ENCODE data around the gene CCL2. TPM values are rescaled to one million over a fixed set of nuclear protein-coding genes. Genes with fewer than 3 reads are reported as not detected.

The CCL2 gene
- total and polyA plus RNA-seq, 2 experiments from 2014 or later, result 1.5 to 18.5 TPM

DNA sequence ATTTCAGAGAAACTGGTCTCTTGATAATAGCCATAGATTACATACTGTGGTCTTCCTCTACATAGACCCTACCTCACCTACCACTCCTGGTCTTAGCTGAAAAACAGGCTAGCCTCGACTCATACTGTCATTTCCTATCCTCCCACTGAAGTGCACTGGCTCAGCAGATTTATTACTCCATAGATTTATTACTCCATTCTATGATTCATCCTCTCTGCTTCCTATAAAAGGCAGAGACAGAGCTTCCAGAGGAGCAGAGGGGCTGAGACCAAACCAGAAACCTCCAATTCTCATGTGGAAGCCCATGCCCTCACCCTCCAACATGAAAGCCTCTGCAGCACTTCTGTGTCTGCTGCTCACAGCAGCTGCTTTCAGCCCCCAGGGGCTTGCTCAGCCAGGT lies 14.9 kb downstream of the CCL2 start, which contains the start of gene CCL7 (continued):
- TF ChIP-seq, protein P1, sequence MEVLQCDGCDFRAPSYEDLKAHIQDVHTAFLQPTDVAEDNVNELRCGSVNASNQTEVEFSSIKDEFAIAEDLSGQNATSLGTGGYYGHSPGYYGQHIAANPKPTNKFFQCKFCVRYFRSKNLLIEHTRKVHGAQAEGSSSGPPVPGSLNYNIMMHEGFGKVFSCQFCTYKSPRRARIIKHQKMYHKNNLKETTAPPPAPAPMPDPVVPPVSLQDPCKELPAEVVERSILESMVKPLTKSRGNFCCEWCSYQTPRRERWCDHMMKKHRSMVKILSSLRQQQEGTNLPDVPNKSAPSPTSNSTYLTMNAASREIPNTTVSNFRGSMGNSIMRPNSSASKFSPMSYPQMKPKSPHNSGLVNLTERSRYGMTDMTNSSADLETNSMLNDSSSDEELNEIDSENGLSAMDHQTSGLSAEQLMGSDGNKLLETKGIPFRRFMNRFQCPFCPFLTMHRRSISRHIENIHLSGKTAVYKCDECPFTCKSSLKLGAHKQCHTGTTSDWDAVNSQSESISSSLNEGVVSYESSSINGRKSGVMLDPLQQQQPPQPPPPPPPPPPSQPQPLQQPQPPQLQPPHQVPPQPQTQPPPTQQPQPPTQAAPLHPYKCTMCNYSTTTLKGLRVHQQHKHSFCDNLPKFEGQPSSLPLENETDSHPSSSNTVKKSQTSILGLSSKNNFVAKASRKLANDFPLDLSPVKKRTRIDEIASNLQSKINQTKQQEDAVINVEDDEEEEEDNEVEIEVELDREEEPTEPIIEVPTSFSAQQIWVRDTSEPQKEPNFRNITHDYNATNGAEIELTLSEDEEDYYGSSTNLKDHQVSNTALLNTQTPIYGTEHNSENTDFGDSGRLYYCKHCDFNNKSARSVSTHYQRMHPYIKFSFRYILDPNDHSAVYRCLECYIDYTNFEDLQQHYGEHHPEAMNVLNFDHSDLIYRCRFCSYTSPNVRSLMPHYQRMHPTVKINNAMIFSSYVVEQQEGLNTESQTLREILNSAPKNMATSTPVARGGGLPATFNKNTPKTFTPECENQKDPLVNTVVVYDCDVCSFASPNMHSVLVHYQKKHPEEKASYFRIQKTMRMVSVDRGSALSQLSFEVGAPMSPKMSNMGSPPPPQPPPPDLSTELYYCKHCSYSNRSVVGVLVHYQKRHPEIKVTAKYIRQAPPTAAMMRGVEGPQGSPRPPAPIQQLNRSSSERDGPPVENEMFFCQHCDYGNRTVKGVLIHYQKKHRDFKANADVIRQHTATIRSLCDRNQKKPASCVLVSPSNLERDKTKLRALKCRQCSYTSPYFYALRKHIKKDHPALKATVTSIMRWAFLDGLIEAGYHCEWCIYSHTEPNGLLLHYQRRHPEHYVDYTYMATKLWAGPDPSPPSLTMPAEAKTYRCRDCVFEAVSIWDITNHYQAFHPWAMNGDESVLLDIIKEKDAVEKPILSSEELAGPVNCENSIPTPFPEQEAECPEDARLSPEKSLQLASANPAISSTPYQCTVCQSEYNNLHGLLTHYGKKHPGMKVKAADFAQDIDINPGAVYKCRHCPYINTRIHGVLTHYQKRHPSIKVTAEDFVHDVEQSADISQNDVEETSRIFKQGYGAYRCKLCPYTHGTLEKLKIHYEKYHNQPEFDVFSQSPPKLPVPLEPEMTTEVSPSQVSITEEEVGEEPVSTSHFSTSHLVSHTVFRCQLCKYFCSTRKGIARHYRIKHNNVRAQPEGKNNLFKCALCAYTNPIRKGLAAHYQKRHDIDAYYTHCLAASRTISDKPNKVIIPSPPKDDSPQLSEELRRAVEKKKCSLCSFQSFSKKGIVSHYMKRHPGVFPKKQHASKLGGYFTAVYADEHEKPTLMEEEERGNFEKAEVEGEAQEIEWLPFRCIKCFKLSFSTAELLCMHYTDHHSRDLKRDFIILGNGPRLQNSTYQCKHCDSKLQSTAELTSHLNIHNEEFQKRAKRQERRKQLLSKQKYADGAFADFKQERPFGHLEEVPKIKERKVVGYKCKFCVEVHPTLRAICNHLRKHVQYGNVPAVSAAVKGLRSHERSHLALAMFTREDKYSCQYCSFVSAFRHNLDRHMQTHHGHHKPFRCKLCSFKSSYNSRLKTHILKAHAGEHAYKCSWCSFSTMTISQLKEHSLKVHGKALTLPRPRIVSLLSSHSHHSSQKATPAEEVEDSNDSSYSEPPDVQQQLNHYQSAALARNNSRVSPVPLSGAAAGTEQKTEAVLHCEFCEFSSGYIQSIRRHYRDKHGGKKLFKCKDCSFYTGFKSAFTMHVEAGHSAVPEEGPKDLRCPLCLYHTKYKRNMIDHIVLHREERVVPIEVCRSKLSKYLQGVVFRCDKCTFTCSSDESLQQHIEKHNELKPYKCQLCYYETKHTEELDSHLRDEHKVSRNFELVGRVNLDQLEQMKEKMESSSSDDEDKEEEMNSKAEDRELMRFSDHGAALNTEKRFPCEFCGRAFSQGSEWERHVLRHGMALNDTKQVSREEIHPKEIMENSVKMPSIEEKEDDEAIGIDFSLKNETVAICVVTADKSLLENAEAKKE (CRISPR knock-in tag; IDR thresholded peaks at IDR 0.05), result no peak

DNA sequence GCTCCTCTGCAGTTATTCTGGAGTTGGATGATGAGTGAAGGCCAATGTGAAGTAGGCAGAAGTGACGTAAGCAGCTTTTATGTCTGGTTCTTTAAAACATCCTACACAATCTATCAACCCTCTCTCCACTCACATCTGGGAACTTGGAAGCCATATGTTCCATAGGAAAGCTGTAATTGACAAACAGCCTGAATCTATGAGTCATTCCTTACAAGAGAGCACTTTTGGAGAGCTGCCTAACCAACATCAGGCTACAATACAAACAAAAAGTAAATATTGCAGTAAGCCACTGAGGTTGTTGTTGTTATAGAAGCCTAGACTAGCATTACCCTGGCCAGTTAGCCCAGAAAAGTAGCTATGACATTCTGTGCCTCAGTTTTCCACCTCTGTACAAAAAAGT lies 20.8 kb downstream of the CCL2 start:
- no peak overlapping the region for H3K4me3 ChIP-seq
- H3K9me3 Mint-ChIP-seq, result no peaks in the 10 kb centered on the region
- TF ChIP-seq ZNF331 (CRISPR knock-in tag; IDR thresholded peaks at IDR 0.05; ENCODE audit: low read depth), result no peak
- TF ChIP-seq, protein P2, sequence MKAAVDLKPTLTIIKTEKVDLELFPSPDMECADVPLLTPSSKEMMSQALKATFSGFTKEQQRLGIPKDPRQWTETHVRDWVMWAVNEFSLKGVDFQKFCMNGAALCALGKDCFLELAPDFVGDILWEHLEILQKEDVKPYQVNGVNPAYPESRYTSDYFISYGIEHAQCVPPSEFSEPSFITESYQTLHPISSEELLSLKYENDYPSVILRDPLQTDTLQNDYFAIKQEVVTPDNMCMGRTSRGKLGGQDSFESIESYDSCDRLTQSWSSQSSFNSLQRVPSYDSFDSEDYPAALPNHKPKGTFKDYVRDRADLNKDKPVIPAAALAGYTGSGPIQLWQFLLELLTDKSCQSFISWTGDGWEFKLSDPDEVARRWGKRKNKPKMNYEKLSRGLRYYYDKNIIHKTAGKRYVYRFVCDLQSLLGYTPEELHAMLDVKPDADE (IDR thresholded peaks at IDR 0.05), result no peak
- TF ChIP-seq, protein P3, sequence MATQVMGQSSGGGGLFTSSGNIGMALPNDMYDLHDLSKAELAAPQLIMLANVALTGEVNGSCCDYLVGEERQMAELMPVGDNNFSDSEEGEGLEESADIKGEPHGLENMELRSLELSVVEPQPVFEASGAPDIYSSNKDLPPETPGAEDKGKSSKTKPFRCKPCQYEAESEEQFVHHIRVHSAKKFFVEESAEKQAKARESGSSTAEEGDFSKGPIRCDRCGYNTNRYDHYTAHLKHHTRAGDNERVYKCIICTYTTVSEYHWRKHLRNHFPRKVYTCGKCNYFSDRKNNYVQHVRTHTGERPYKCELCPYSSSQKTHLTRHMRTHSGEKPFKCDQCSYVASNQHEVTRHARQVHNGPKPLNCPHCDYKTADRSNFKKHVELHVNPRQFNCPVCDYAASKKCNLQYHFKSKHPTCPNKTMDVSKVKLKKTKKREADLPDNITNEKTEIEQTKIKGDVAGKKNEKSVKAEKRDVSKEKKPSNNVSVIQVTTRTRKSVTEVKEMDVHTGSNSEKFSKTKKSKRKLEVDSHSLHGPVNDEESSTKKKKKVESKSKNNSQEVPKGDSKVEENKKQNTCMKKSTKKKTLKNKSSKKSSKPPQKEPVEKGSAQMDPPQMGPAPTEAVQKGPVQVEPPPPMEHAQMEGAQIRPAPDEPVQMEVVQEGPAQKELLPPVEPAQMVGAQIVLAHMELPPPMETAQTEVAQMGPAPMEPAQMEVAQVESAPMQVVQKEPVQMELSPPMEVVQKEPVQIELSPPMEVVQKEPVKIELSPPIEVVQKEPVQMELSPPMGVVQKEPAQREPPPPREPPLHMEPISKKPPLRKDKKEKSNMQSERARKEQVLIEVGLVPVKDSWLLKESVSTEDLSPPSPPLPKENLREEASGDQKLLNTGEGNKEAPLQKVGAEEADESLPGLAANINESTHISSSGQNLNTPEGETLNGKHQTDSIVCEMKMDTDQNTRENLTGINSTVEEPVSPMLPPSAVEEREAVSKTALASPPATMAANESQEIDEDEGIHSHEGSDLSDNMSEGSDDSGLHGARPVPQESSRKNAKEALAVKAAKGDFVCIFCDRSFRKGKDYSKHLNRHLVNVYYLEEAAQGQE (IDR thresholded peaks at IDR 0.05; ENCODE audit: unreplicated experiment), result no peak
- TF ChIP-seq, protein P1 (CRISPR knock-in tag; IDR thresholded peaks at IDR 0.05), result no peak

More for the DNA sequence above, 20.8 kb downstream of the CCL2 start:
- peaks cover 2% of the 10 kb centered on the region for H3K27me3 Mint-ChIP-seq (ENCODE audit: insufficient read depth, low read depth, poor library complexity)
- Histone ChIP-seq H3K9me2 (ENCODE audit: insufficient read depth) (peaks cover 3% of the 10 kb centered on the region; the same call in 1 of the 2 replicates), H3K4me1 (ENCODE audit: insufficient read depth) (no peaks in the 10 kb centered on the region), H3F3A (replicated peaks; ENCODE audit: low read depth) (no peaks in the 10 kb centered on the region), H3K27me3 (ENCODE audit: insufficient read depth) (no peaks in the 10 kb centered on the region), H3K27ac (ENCODE audit: low read depth) (no peak overlapping the region), H4K20me1 (replicated peaks; ENCODE audit: insufficient read depth) (no peaks in the 10 kb centered on the region), H3K4me2 (no peak overlapping the region), H2AFZ (no peak overlapping the region), H3K36me3 (ENCODE audit: insufficient read depth) (no peaks in the 10 kb centered on the region), H3K79me2 (replicated peaks; ENCODE audit: insufficient read depth) (no peaks in the 10 kb centered on the region)
- H3K4me1 Mint-ChIP-seq, result no peaks in the 10 kb centered on the region
- DNase-seq (ENCODE audit: low spot score) (no peak), ATAC-seq (no peak)
- no peak overlapping the region for H3K27ac Mint-ChIP-seq
- H3K4me3 Mint-ChIP-seq, result no peak overlapping the region
- no peaks in the 10 kb centered on the region for H3K36me3 Mint-ChIP-seq (ENCODE audit: low read depth)

Data from GM23338 (cell line).